NCI-H1436 treated with DMSO at 0.1 percent for 48 hours (cell line): ENCODE data around the gene PML.
A peak's percentile ranks its signal among the peaks of the same experiment; 100 is the strongest.

ENCODE experiments used
- DNase-seq: peaks from one replicate; lab custom pipeline; 2025; lab: John Stamatoyannopoulos, UW

PML gene

DNA sequence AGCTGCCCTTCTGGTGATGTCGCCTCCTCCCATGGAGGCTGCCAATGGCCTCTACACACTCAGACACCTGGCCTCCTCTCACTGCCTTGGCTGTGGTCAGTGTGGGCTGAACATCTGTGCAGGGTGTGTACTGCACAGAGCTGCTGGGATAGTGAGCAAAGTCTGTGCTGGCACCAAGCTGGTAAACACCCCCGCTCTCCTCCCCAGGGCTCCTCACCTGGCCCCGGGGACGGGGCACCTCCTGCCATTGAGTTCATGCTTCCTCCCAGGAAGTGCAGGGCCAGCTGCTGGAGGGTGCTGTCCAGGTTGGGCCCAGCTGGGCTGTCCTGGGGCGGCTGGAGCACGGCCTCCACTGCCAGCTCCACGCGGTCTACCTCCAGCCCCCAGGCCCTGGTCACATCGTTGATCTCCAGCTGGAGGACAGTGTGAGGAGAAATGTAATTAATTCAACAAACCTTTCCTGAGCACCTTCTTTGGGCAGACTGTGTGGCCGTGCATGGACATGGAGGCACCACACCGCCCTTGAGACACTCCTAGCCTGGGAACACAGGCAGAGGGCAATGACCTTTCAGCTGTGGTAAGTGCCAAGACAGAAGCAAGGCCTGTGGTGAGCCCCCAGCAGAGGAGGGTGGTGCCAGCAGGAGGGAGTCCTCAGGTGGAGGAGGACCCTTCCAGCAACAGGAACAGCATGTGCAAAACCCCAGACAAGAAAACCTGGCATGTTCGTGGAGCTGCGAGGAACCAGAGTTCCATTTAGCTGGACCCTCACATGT, 9.2 kb upstream of the PML start:
- DNase-seq: no peak

DNA sequence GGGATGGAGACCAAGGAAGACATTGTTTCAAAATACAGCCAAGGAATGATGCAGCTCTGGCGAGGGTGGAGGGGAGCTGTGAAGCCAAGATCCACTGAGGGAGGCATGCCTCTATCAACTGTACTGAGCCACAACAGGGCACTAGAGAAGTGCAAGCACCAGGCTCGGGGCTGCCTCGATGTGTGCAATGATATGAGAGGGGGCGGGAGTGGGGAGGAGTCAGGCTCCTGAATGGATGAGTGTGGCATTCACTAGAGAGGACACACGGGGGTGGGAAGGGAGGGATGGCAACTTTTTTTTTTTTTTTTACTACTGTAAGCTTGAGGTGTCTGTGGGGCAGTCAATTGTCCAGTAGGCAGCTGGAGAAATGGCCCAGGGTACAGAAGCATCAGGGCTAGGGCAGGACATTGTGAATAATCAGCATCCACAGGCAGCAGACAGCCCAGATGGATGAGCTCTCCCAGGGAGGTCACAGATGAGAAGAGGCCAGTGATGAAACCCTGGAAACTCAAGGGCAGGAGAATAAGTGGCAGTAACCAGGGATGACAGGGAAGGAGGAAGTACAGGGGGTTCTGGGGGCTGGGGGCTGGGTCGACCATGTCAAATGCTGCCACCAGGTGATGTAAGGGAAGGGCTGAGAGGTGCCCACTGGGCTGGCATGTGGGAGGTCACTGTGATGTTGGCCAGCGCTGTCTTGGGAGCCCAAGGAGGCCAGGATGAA, 8.3 kb upstream of the PML start:
- no peak for DNase-seq

DNA sequence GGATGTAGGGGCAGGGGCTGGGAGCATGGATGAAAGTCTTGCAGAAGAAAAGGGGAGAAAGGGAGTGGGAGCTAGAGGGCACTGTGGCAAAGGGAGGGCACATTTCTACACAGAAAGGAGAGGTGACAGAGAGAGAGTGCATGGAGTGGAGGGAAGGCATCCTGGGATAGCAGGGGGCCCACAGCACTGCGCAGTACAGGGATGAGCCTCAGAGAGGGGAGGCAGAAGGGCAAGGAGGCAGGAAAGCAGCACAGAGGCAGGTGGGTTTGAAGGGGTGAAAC, 7.8 kb upstream of the PML start:
- no peak for DNase-seq

DNA sequence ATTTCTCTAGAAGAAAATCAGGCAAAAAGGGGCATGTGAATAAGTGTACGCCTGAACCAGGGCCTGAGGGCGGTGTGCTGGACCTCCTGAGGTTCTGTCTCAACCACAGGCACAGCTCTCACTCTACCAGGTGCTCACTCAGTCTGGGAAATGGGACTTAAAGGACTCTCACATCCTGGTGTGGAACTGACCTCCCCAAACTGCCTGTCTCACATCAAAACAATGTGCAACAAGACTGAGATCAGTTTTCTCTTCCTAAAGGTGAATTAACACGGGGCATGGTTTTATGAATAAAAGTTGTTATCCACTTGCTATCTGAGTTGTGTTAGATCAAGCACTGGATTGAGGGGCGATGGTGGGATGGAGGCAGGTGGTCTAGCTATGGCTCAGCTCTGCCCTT, 7.3 kb upstream of the PML start:
- no peak for DNase-seq

DNA sequence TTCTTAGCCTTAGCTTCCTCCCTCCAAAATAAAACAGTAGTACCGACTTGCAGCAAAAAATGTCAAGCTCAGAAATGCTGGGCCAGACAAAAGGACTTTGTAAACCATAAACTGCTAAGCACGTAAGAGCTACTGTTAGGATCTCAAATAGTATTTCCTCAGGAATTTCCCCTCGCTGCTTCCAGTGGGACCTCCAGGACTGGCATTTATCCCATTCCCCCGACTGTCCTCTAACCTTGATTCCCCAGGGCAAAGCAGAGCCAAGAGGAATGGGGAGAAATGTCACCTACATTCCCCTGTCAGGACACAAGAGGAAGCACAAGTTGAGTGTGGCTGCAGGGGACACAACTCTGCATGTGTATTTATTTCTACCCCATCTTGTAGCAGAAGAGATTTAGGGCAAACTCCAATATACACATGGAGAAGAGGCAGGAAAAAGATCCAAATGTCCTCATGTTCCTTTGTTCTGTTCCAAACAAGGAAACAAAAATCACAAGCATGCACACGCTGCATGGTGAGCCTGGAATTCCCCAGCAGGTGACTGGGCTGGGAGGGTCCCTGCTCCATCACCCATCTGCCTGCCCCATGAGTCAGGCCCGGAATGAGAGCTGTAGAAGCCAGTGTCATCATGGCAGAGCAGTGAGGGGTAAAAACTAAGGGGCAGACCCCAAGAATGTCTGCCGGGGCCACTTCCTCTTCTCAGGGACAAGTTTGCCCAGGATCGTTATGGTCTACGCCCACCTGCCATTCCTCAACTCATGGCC, 6.7 kb upstream of the PML start:
- no peak for DNase-seq

GRCh38 chr15:73988445-73988969, 6.0 kb upstream of the PML start:
- DNase-seq: no peak

- DNase-seq: no peak
Measured at GRCh38 chr15:73989001-73989798, 5.3 kb upstream of the PML start.

- DNase-seq: no peak
Measured at GRCh38 chr15:73990250-73991005, 4.1 kb upstream of the PML start.

- DNase-seq: no peak
Measured at GRCh38 chr15:73991260-73991659, 3.3 kb upstream of the PML start.

GRCh38 chr15:73991726-73992593, 2.6 kb upstream of the PML start, which contains the start of gene STOML1:
Gene STOML1 (minus strand): TSS chr15:73992295. CDS start chr15:73992223, 72 bp downstream.
- peak; percentile 44 for DNase-seq

DNA sequence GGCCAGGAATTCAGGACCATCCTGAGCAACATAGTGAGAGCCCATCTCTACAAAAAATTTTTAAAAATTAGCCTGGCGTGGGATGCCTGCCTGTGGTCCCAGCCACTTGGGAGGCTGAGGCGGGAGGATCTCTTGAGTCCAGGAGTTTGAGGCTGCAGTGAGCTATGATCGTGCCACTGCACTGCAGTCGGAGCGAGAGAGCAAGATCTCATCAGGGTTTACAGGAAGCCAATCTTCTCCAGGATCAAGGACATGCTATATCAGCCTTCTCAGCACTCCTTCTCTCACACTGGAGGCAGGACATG, 2.0 kb upstream of the PML start:
- DNase-seq: no peak

DNA sequence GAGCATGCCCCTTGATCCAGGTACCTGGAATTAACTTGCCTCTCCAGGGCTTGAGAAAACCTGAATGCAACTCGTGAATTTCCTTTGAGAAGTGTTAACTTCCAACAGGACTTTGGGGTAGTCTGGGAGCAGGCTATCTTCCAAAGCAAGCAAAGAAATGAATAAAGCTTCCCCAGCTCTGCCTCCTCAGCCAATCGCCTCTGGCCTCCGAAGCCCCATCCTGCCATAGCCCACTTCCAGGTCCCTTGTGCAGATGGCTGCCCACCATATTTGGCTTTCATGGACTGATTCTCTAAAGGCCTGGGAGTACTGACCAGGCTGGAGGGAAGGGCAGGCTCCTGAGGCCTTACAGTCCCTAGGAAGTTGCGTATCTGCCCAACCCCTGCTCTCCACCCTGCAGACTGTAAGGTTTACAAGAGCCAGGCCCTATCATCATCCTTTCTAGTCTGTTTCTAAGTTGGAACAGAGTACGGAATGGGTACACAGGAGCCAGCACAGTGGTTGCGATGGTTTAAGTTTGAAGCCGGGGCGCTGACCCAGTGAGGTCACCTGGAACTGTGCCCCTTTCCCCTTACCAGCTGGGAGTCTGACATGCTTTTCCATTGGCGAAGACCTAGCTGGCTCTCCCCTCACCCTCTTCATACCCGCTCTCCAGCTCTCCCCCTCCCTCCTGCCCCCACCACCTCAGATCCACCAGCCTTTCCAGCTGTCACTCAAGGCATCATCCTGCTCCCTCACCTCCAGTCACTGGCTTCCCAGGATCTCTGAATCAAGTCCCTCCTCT, 1.1 kb upstream of the PML start:
- no peak for DNase-seq

GRCh38 chr15:73994912-73995622, 551 bp downstream of the PML start:
- no peak for DNase-seq

DNA sequence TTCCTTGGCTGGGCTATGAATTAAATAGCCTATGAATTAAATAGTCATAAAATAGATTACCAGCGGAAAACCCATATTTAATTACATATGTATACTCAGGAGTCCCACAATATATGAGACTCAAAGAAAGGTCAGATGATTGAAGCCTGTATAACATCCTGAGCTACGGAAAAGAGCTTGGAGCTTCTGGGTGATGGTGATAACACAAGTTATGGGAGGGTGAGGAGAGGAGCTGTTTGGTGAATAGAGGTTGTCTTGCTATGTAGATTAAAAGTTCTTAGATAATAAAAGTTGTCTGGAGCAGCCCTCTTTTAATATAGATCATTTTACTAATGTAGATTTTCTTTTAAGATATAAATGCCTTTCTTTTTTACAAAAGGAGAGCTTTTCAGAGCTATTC, 1.8 kb downstream of the PML start:
- DNase-seq: no peak

DNA sequence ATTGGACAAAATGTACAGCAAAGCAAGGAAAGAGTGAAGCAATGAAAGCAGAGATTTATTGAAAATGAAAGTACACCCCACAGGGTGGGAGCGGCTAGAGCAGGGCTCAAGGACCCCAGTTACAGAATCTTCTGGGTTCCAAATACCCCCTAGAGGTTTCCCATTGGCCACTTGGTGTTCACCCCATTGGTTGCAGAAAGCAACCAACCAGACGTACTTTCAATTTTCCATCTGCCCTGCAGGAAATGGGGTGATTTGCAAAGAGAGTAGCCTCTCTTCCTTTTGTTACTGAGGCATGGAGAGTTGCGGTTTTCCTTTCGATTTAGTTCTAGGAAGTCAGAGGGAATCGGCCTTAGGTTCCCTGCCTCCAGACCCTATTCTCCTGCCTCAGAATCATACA, 2.4 kb downstream of the PML start:
- no peak for DNase-seq

DNA sequence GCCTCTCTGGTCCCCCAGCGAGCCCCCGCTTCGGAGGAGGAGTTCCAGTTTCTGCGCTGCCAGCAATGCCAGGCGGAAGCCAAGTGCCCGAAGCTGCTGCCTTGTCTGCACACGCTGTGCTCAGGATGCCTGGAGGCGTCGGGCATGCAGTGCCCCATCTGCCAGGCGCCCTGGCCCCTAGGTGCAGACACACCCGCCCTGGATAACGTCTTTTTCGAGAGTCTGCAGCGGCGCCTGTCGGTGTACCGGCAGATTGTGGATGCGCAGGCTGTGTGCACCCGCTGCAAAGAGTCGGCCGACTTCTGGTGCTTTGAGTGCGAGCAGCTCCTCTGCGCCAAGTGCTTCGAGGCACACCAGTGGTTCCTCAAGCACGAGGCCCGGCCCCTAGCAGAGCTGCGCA, 3.5 kb downstream of the PML start:
- DNase-seq: no peak

GRCh38 chr15:74006774-74007639, 12.5 kb downstream of the PML start:
- DNase-seq: no peak

GRCh38 chr15:74007820-74008371, 13.4 kb downstream of the PML start:
- no peak for DNase-seq
